GM19099 (cell line): ENCODE measurements around the gene MTPN.

Experiments used
- POLR2A ChIP-seq: IDR thresholded peaks from 3 replicates; pipeline ENCODE4 v1.6.1; 2011; ENCODE audit warnings: low read depth; ENCODE audit not compliant: insufficient read length; ENCODE audit errors: extremely low read depth

Gene MTPN

GRCh38 chr7:135928136-135928535 lies 49.0 kb downstream of the MTPN start:
- TF ChIP-seq POLR2A, result no peak

GRCh38 chr7:135925210-135925609 lies 51.9 kb downstream of the MTPN start:
- TF ChIP-seq POLR2A, result no peak

GRCh38 chr7:135924302-135924701 lies 52.9 kb downstream of the MTPN start:
- TF ChIP-seq POLR2A, result no peak

GRCh38 chr7:135922263-135922662 lies 54.9 kb downstream of the MTPN start:
- no peak for TF ChIP-seq POLR2A

- no peak for TF ChIP-seq POLR2A
These were observed 56.7 kb downstream of the MTPN start for GRCh38 chr7:135920478-135920877.

GRCh38 chr7:135919071-135919841 lies 57.9 kb downstream of the MTPN start:
- no peak for TF ChIP-seq POLR2A

- TF ChIP-seq POLR2A, result no peak
These were observed 59.0 kb downstream of the MTPN start for GRCh38 chr7:135918134-135918533.

- no peak for TF ChIP-seq POLR2A
These were observed 59.4 kb downstream of the MTPN start for GRCh38 chr7:135917721-135918120.

GRCh38 chr7:135914346-135914745 lies 62.8 kb downstream of the MTPN start:
- no peak for TF ChIP-seq POLR2A

GRCh38 chr7:135913404-135913803 lies 63.8 kb downstream of the MTPN start:
- no peak for TF ChIP-seq POLR2A

GRCh38 chr7:135911099-135911498 lies 66.1 kb downstream of the MTPN start:
- no peak for TF ChIP-seq POLR2A

- no peak for TF ChIP-seq POLR2A
These were observed 66.6 kb downstream of the MTPN start for GRCh38 chr7:135910393-135911036.

GRCh38 chr7:135905858-135906257 lies 71.3 kb downstream of the MTPN start:
- no peak for TF ChIP-seq POLR2A

- no peak for TF ChIP-seq POLR2A
These were observed 71.8 kb downstream of the MTPN start for GRCh38 chr7:135905355-135905754.

- no peak for TF ChIP-seq POLR2A
These were observed 72.9 kb downstream of the MTPN start for GRCh38 chr7:135904282-135904681.

- no peak for TF ChIP-seq POLR2A
These were observed 75.3 kb downstream of the MTPN start for GRCh38 chr7:135901585-135902540.

GRCh38 chr7:135900065-135900546 lies 77.1 kb downstream of the MTPN start:
- no peak for TF ChIP-seq POLR2A
